Measurements from ENCODE around the gene ADIPOR1. TPM values are rescaled to one million over a fixed set of nuclear protein-coding genes. Genes with fewer than 3 reads are reported as not detected.

ADIPOR1 gene
- total RNA-seq, 1 donor from 2014 or later = 45.0 TPM

DNA sequence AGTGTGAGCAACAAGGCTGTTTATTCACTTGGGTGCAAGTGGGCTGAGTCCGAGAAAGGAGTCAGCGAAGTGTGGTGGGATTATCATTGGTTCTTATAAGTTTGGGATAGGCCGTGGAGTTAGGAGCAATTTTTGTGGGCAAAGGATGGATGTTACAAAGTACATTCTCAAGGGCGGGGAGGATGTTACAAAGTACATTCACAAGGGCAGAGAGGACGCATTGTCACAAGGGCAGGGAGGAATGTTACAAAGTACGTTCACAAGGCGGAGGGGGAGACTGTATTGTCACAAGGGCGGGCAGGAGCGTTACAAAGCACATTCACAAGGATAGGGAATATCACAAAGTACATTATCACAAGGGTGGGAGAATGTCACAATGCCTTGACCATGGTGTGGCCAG is 43.9 kb upstream of the ADIPOR1 start:
- DNase-seq (no peak), ATAC-seq (ENCODE audit: low read depth) (no peak)
- TF ChIP-seq, protein P1, sequence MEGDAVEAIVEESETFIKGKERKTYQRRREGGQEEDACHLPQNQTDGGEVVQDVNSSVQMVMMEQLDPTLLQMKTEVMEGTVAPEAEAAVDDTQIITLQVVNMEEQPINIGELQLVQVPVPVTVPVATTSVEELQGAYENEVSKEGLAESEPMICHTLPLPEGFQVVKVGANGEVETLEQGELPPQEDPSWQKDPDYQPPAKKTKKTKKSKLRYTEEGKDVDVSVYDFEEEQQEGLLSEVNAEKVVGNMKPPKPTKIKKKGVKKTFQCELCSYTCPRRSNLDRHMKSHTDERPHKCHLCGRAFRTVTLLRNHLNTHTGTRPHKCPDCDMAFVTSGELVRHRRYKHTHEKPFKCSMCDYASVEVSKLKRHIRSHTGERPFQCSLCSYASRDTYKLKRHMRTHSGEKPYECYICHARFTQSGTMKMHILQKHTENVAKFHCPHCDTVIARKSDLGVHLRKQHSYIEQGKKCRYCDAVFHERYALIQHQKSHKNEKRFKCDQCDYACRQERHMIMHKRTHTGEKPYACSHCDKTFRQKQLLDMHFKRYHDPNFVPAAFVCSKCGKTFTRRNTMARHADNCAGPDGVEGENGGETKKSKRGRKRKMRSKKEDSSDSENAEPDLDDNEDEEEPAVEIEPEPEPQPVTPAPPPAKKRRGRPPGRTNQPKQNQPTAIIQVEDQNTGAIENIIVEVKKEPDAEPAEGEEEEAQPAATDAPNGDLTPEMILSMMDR (IDR thresholded peaks at IDR 0.05) = no peak
- peaks cover 29% of the 10 kb centered on the region for H3K4me1 Mint-ChIP-seq
- CTCF ChIA-PET = no interaction called here
- intact Hi-C loops (cut with micrococcal nuclease) = no loop called here
- POLR2A ChIA-PET = no interaction called here
- peaks cover 3% of the 10 kb centered on the region for H3K36me3 Mint-ChIP-seq (ENCODE audit: low read depth)
- H3K4me3 Mint-ChIP-seq = no peak overlapping the region
- no peak overlapping the region for H3K27ac Mint-ChIP-seq
- peaks cover 4% of the 10 kb centered on the region for H3K9me3 Mint-ChIP-seq
- H3K27me3 Mint-ChIP-seq = no peaks in the 10 kb centered on the region

DNA sequence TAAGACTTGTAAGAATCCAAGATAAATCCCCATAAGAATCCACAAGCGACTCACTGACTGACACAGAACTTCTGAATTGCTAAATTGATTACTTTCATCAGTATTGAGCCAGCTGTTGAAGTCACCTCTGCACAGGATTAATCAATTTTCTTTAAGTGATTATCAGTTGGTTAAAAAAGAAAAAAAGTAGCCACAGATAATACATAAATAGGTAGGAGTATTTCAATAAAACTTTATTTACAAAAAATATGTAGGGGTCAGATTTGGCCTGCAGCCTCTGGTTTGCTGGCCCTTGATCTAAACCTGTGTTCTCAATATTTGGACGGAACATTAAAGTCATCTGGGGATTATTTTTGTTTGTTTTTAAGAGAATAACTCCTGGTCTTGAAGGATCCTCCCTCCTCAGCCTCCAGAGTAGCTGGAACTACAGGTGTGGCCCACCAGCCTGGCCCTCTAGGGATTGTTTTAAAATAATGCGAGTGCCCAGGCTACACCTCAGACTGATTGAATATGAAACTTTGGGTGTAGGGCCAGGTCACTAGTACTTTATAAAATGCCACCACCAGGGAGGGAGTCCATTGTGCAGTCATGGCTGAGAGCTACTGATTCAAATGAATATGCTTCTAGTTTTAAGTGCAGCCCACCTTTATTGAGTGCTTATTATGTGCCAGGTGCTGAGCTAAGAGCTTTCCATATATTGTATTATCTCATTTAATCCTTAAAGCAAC is 42.3 kb upstream of the ADIPOR1 start:
- ChIA-PET CTCF (interaction anchor here (0.6 to 3.8 kb wide), 7 partner anchors 9 to 249 kb away, joined by 3 to 33 read pairs (median 3); no protein-coding TSS in a partner anchor), POLR2A (interaction anchor here (0.5 kb wide), 1 partner anchor 173 kb away, joined by 10 read pairs; no protein-coding TSS in a partner anchor)
- H3K36me3 Mint-ChIP-seq (ENCODE audit: low read depth) = no peaks in the 10 kb centered on the region
- peaks cover 19% of the 10 kb centered on the region for H3K4me1 Mint-ChIP-seq
- H3K27ac Mint-ChIP-seq = peak overlapping the region; percentile 81
- ATAC-seq (ENCODE audit: low read depth) = no peak
- H3K9me3 Mint-ChIP-seq = no peaks in the 10 kb centered on the region
- DNase-seq = no peak
- TF ChIP-seq, protein P1 (IDR thresholded peaks at IDR 0.05) = no peak
- H3K4me3 Mint-ChIP-seq = no peak overlapping the region
- peaks cover 2% of the 10 kb centered on the region for H3K27me3 Mint-ChIP-seq
- intact Hi-C loops (cut with micrococcal nuclease) = no loop called here

DNA sequence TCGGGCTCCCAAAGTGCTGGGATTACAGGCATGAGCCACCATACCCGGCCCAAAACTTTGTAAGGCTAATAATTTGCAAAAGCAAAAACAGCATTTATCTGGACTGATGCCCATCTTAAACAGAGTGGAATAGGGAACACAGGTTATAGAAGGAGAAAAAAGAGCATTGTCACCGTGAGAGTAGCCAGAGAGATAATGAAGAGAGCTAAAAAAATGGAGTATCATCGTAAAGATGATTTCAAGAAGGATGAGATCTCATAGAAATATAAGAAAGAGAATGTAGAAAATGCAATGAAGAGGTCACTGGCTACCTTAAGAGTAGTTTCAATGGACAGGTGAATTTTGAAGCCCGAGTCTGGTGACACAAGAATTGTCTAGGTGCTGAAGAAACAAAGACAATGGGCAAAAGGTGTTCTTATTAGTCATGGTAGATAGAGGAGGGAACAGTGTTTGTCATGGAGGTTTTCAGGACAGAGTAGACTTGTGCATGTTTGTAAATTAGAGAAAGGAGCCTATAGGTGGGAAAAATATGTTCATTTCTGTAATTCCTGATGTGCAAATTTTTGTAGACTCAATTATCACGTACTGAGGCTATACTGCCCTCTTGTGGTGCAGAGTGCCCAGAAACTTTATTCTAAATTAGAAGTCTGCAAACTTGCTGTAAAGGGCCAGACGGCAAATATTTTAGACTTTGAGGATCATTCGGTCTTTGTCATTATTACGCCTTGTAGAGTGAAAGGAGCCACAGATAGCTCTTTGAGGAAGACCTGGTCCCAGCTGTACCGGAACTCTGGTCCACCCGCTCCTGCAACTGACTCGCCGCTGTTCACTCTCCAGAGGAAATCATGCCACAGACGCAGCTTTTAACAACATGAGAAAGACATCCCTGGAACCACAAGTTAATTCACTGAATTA is 41.0 kb upstream of the ADIPOR1 start:
- ChIA-PET CTCF (interaction anchor here (0.7 to 3.8 kb wide), 15 partner anchors 8 to 267 kb away, joined by 3 to 33 read pairs (median 4); partner anchors contain the start of genes PCAT6 and RABIF), POLR2A (interaction anchor here (0.6 to 1.2 kb wide), 4 partner anchors 9 to 112 kb away, joined by 3 to 9 read pairs (median 4); no protein-coding TSS in a partner anchor)
- no peaks in the 10 kb centered on the region for H3K9me3 Mint-ChIP-seq
- TF ChIP-seq, protein P1 (IDR thresholded peaks at IDR 0.05) = peak; percentile 56
- peaks cover 18% of the 10 kb centered on the region for H3K4me1 Mint-ChIP-seq
- H3K36me3 Mint-ChIP-seq (ENCODE audit: low read depth) = no peaks in the 10 kb centered on the region
- ATAC-seq (ENCODE audit: low read depth) (peak; percentile 75), DNase-seq (no peak)
- H3K27me3 Mint-ChIP-seq = peaks cover 2% of the 10 kb centered on the region
- peak overlapping the region; percentile 81 for H3K27ac Mint-ChIP-seq
- intact Hi-C loops (cut with micrococcal nuclease) = loop anchor here (1.0 to 2.0 kb wide), 7 partner anchors 31 to 656 kb away; partner anchors contain the start of gene ADIPOR1
- H3K4me3 Mint-ChIP-seq = peak overlapping the region; percentile 74

DNA sequence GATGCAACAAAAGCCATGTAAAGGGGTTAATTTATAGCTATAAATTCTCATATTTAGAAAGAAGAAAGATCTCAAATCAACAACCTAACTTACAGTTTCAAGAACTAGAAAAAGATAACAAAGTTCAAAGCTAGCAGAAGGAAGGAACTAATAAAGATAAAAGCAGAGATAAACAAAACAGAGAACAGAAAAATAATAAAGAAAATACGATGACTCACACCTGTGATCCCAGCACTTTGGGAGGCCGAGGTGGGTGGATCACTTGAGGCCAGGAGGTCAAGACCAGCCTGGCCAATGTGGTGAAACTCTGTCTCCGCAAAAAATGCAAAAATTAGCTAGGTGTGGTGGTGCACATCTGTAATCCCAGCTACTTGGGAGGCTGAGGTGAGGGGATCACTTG is 36.6 kb upstream of the ADIPOR1 start:
- ChIA-PET CTCF (no interaction called here), POLR2A (interaction anchor here (1.6 kb wide), 1 partner anchor 12 kb away, joined by 11 read pairs; the partner anchor contains the start of gene TMEM183A)
- no peaks in the 10 kb centered on the region for H3K36me3 Mint-ChIP-seq (ENCODE audit: low read depth)
- H3K27me3 Mint-ChIP-seq = peaks cover 2% of the 10 kb centered on the region
- ATAC-seq (ENCODE audit: low read depth) (no peak), DNase-seq (no peak)
- no peaks in the 10 kb centered on the region for H3K9me3 Mint-ChIP-seq
- no peak overlapping the region for H3K27ac Mint-ChIP-seq
- TF ChIP-seq, protein P1 (IDR thresholded peaks at IDR 0.05) = no peak
- intact Hi-C loops (cut with micrococcal nuclease) = no loop called here
- H3K4me3 Mint-ChIP-seq = no peak overlapping the region
- peaks cover 34% of the 10 kb centered on the region for H3K4me1 Mint-ChIP-seq

All from activated B cell treated with CpG ODN at 0.5 μM for 24 hours (primary cell).